NCI-H1694 (cell line): ENCODE measurements around the gene TTC17.
"Not testable (repeated sequence)": the region's sequence is repeated elsewhere in the genome, so short reads cannot be mapped to it uniquely, and the experiment has no call there.

Source experiments
- DNase-seq: peaks from one replicate; lab custom pipeline; 2025; lab: John Stamatoyannopoulos, UW

Gene TTC17

GRCh38 chr11:43458486-43458885 is 99.8 kb downstream of the TTC17 start:
- no peak for DNase-seq

GRCh38 chr11:43459246-43459645 is 100.5 kb downstream of the TTC17 start:
- no peak for DNase-seq

GRCh38 chr11:43462359-43462758 is 103.6 kb downstream of the TTC17 start:
- no peak for DNase-seq

GRCh38 chr11:43467958-43468357 is 109.2 kb downstream of the TTC17 start:
- no peak for DNase-seq

GRCh38 chr11:43477491-43477890 is 118.8 kb downstream of the TTC17 start:
- not testable (repeated sequence) for DNase-seq

GRCh38 chr11:43486141-43486540 is 127.4 kb downstream of the TTC17 start:
- DNase-seq, result no peak

- no peak for DNase-seq
Observed at GRCh38 chr11:43489869-43490465, 131.2 kb downstream of the TTC17 start.

- DNase-seq, result no peak
Observed at GRCh38 chr11:43492701-43493100, 134.0 kb downstream of the TTC17 start.

- DNase-seq, result no peak
Observed at GRCh38 chr11:43493431-43493830, 134.7 kb downstream of the TTC17 start.

- no peak for DNase-seq
Observed at GRCh38 chr11:43497144-43497543, 138.4 kb downstream of the TTC17 start.

- DNase-seq, result no peak
Observed at GRCh38 chr11:43498561-43498960, 139.8 kb downstream of the TTC17 start.

- DNase-seq, result no peak
Observed at GRCh38 chr11:43503417-43503816, 144.7 kb downstream of the TTC17 start.

GRCh38 chr11:43504316-43504950 is 145.7 kb downstream of the TTC17 start:
- DNase-seq, result no peak

GRCh38 chr11:43505171-43505570 is 146.5 kb downstream of the TTC17 start:
- no peak for DNase-seq

- no peak for DNase-seq
Observed at GRCh38 chr11:43507171-43507570, 148.5 kb downstream of the TTC17 start.

- no peak for DNase-seq
Observed at GRCh38 chr11:43508511-43508918, 149.8 kb downstream of the TTC17 start.

GRCh38 chr11:43511959-43512358 is 153.2 kb downstream of the TTC17 start:
- no peak for DNase-seq

GRCh38 chr11:43515090-43515489 is 156.4 kb downstream of the TTC17 start:
- no peak for DNase-seq

- no peak for DNase-seq
Observed at GRCh38 chr11:43516316-43516850, 157.7 kb downstream of the TTC17 start.

- no peak for DNase-seq
Observed at GRCh38 chr11:43517518-43517917, 158.8 kb downstream of the TTC17 start.

GRCh38 chr11:43518408-43519160 is 159.9 kb downstream of the TTC17 start:
- no peak for DNase-seq

- DNase-seq, result no peak
Observed at GRCh38 chr11:43521471-43521870, 162.8 kb downstream of the TTC17 start.

GRCh38 chr11:43523632-43524031 is 164.9 kb downstream of the TTC17 start:
- no peak for DNase-seq
